ENCODE results near the gene CAND2. TPM values are rescaled to one million over a fixed set of nuclear protein-coding genes. Genes with fewer than 3 reads are reported as not detected.

The CAND2 gene
- total RNA-seq, 1 donor from 2014 or later = 1.1 TPM

DNA sequence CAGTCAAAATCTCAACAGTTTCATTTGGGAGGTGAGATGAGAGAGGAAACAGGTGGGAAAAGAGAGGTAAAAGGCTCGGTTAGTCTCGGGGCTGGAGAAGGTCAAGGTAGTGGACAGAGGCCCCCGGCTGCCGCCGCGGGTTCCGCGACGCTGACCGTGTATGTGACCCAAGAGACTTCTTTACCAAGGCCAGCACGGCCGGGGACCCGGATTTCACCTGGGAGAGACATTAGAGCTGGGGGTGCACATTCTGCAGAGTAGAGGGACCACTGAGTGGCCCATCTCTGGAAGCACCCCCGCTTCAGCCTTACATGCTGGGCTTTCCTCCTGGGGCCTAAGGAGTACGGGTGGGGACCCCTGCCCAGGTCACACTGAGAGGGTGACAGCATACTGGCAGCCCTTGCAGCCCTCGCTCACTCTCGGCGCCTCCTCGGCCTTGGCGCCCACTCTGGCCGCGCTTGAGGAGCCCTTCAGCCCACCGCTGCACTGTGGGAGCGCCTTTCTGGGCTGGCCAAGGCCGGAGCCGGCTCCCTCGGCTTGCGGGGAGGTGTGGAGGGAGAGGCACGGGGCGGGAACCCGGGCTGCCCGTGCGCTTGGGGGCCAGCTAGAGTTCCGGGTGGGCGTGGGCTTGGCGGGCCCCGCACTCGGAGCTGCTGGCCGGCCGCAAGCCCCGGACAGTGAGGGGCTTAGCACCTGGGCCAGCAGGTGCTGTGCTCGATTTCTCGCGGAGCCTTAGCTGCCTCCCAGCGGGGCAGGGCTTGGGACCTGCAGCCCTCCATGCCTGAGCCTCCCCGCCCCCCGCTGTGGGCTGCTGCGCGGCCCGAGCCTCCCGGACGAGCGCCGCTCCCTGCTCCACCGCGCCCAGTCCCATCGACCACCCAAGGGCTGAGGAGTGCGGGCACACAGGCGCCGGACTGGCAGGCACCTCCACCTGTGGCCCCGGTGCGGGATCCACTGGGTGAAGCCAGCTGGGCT is 86.1 kb downstream of the CAND2 start:
- intact Hi-C loops (cut with micrococcal nuclease) = no loop called here
- Mint-ChIP-seq H3K4me1 (ENCODE audit: low read depth) (peaks cover 7% of the 10 kb centered on the region), H3K27me3 (ENCODE audit: low read depth) (peaks cover 13% of the 10 kb centered on the region), H3K36me3 (ENCODE audit: low read depth) (no peaks in the 10 kb centered on the region), H3K4me3 (ENCODE audit: low read depth) (no peak overlapping the region), H3K9me3 (no peaks in the 10 kb centered on the region), H3K27ac (no peak overlapping the region)
- DNase-seq (ENCODE audit: low spot score) = no peak

DNA sequence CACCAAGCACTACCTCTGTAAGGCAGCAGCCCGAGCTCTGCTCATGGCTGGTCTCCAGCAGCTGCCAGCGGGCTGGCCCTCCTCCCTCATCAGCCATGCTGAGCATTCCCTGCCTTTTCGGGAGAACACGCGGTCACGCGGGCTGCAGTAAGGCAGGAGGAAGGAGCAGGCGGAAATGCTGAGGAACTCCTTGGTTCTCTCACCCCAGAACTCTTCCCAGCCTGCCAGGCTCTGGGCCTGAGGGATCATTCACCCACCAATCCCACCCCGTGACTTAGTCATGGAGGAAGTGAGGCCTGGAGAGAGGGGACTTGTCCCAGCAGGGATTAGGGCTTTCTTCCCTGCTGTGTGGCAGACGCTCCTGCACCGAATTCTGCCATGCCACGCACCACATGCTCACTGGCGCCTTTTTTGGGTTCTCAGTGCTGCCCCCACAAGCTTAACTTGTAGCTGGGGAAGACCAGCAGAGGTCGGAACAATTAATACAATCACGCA is 87.8 kb downstream of the CAND2 start:
- Mint-ChIP-seq H3K27ac (no peak overlapping the region), H3K27me3 (ENCODE audit: low read depth) (peaks cover 20% of the 10 kb centered on the region), H3K4me1 (ENCODE audit: low read depth) (peaks cover 7% of the 10 kb centered on the region), H3K36me3 (ENCODE audit: low read depth) (no peaks in the 10 kb centered on the region), H3K4me3 (ENCODE audit: low read depth) (no peak overlapping the region), H3K9me3 (no peaks in the 10 kb centered on the region)
- intact Hi-C loops (cut with micrococcal nuclease) = no loop called here
- DNase-seq (ENCODE audit: low spot score) = no peak

Other genes starting within 250 kb of the CAND2 start
- gene MKRN2, start 239.6 kb upstream of the CAND2 start, total RNA-seq = 21.9 and 24.7 TPM in 2 replicates
- gene RAF1, start 132.6 kb upstream of the CAND2 start, total RNA-seq = 85.1 and 89.7 TPM in 2 replicates
- not detected in 2 replicates for gene TMEM40, start 37.4 kb upstream of the CAND2 start, total RNA-seq
- 2,046 and 2,053 TPM in 2 replicates for gene RPL32, start 44.9 kb downstream of the CAND2 start, total RNA-seq

Measured in activated T-helper 2 cell treated with anti-CD3 and anti-CD28 coated beads, Interferon-gamma antibody, Interleukin-2, Interleukin-4, amounts not matched to agents 10 μg/mL and 5 μg/mL and 100 μg/mL, durations not matched to agents 14 hours and 24 hours and 36 hours (primary cell).